ENCODE data around the gene UNC45B.
A peak's percentile ranks its signal among the peaks of the same experiment; 100 is the strongest.
"Not testable (repeated sequence)": the region's sequence is repeated elsewhere in the genome, so short reads cannot be mapped to it uniquely, and the experiment has no call there.

UNC45B gene

DNA sequence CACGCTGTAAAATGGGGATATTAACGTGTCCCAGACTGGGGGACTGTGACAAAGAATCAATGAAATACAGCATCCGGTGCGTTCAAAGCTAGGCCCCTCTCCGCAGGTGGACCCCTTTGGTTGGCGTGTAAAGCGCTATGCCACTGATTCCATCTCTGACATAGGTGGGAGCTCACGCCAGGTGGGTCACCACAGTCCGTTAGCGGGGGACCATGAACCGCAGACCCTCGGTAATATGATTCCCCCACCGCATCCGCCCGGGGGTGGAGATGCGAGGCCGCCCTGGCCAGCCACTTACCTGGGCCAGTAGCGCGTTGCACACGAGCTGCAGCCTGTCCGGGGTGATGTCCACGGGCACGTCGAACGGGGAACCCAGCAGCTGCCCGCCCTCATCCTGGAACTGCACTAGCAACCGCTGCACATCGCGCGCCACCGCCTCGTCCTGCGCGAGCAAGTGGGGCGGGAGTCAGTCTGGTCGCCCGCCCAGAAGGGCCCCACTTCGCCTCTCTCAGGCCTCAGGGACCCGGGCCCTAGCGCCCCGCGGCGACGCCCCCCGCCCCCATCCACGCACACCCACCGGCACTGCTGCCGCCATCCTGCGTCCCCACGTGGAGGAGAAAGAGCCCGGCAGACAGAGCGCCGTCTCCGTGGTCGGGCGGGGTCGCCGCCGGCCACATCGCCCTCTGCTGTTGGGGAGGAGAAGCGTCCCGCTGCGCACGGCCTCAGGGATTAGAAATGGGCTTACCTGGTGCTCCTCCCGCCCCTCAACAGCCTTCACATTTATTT lies 5.7 kb upstream of the UNC45B start, which contains the start of gene NLE1:
NLE1 (minus strand) TSS at position 623 of the 786 bp plus-strand sequence; CDS start at position 595, 28 bp downstream.
- DNase-seq (ENCODE audit: low read depth), result peak; percentile 20

DNA sequence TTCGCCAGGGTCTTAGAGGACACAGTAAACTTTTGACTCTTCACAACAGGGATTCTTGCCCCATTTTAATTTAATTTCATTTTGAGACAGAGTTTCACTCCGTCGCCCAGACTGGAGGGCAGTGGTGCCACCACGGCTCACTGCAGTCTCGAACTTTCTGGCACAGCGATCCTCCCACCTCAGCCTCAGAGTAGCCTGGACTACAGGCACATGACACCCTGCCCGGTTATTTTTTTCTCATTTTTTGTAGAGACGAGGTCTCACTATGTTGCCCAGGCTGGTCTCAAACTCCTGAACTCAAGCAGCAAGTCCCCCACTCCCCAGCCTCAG lies 5.2 kb upstream of the UNC45B start:
- no peak for DNase-seq (ENCODE audit: low read depth)

DNA sequence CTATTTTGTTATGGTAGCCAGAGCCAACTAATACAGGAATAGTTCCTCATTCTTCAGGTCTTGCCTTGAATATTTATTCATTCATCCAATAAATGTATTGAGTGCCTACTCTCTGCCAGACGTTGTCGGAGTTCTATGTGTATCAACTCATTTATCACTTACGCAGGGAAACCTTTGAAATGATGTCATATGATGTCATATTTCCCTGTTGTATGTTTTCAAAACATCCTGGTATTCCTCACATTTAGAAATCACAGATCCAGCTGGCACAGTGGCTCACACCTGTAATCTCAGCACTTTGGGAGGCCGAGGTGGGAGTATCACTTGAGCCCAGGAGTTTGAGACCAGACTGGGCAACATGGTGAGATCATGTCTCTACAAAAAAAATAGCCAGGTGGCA lies 2.8 kb upstream of the UNC45B start:
- DNase-seq (ENCODE audit: low read depth), result no peak

DNA sequence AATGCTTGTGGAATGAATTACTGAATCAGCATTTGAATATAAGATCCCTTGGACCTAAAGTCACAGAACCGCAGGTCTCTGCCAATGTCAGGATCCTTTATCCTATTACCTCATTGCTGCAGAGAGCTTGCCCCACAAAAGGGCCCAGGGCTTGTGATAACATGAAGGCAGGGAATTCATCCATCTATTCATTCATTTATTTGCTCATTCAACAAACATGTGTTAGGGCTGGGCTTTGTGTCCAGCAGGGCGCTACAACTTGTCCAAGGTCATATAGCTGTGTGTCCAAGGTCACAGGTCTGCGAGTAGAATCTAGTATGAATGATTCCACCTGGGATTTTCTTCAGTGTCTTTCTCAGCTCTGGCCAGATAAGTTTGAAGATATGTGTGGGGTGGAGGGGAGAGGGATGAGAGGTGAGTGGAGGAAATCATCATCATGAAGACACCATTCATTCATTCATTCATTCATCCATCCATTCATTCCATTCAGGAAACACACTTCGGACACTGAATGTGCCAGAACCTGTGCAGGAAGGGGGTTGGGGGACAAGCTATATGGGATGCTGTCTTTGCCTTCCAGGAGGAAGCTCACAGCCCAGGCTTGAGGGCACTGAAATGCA lies 1.3 kb upstream of the UNC45B start:
- DNase-seq (ENCODE audit: low read depth), result no peak

DNA sequence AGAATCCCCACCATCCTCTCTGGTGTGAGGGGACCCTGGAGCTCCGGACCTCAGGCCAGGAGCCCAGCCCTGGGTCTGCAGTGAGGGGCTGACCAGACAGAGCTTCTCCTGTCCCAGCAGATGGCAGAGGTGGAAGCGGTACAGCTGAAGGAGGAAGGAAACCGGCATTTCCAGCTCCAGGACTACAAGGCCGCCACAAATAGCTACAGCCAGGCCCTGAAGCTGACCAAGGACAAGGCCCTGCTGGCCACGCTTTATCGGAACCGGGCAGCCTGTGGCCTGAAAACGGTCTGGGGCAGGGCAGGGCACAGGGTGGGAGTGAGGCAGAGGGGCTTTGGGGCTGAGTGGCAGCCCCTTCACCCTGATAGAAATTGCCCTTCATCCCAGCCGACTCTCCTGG lies 527 bp downstream of the UNC45B start:
- DNase-seq (ENCODE audit: low read depth), result no peak

DNA sequence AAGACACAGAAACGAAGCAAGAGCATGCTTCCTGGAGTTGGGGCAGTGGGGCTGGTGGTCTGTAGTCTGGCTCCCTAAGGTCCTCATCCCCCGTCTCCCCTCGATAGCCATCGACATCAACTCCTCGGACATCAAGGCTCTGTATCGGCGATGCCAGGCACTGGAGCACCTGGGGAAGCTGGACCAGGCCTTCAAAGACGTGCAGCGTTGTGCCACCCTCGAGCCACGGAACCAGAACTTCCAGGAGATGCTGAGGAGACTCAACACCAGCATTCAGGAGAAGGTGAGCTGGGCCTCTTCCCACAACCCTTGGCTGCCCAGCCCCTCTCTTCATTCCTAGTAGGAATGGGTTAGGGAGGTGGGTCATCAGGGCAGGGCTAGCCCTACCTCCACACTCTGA lies 2.3 kb downstream of the UNC45B start:
- DNase-seq (ENCODE audit: low read depth), result no peak

DNA sequence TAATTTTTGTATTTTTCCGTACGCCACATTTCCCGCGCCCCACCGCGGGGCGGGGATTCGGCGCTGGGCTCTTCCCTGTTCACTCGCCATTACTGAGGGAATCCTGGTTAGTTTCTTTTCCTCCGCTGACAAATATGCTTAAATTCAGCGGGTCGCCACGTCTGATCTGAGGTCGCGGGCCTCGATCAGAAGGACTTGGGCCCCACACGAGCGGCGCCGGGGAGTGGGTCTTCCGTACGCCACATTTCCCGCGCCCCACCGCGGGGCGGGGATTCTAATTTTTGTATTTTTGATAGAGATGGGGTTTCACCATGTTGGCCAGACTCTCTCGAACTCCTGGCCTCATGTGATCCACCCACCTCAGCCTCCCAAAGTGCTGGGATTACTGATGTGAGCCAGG lies 3.5 kb downstream of the UNC45B start:
- DNase-seq (ENCODE audit: low read depth), result not testable (repeated sequence)

DNA sequence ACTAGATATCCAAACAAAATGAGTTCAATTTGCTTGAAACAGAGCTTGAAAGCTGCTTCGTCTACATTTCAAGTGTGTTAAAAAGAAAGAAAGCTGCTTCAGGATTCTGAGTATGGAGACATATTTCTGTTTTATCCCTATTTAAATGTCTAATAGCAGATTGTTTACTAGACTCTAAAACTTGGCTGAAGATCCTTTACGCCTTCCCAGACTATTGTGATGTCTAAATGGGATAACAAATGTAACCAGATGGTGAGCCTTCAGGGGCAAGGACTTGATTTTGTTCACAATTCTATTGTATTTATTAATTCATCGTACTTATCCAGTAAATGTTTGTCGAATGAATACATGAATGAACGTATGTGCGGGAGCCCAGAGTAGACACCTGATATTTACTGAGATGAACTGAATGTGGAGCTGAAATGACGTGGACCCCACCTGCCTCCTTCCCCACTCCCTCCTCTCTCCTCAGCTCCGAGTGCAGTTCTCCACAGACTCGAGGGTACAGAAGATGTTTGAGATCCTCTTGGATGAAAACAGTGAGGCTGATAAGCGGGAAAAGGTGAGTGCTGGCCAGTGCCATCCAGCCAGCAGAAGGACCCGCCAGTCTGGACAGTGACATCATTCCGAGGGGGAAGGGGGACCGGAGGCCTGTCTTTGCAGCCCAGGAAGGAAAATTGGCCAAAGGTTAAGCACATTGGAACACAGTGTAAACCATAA lies 5.0 kb downstream of the UNC45B start:
- DNase-seq (ENCODE audit: low read depth), result no peak

DNA sequence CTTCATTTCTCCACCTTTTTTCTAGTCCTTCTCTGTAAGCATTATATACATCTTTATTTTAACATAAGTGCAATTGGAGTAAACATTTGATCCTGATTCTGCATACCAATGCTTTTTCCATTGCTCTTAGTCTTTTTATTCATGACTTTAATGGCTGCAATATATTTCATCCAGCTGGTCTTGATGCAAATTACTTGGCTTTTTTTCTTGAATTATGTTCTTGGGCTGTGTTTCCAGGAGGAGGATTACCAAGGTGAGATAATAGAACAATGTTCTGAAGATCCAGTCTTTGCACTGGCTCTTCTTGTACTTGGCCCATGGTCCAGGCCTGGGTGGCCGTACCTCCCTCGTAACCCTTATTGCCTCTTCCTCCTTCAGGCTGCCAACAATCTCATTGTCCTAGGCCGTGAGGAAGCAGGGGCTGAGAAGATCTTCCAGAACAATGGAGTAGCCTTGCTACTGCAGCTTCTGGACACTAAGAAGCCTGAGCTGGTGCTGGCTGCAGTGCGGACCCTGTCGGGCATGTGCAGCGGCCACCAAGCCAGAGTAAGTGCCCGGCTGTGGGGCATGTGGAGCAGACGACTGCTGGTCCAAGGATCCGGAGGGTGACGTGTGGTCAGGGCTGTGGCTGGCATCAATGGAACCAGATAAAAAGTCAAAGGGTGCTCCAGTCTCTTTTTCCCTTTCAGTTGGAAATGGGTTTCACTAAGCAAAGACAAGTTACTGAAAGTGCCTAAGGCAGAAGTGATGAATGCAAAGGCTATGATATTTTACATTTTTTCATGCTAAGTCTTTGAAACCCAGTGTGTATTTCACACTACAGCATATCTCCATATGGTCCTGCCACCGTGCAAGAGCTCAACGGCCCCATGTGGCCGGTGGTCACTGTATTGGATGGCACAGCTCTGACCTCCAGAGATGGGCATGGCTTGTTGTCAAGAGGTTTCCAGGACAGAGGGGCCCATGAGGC lies 6.9 kb downstream of the UNC45B start:
- DNase-seq (ENCODE audit: low read depth), result no peak

DNA sequence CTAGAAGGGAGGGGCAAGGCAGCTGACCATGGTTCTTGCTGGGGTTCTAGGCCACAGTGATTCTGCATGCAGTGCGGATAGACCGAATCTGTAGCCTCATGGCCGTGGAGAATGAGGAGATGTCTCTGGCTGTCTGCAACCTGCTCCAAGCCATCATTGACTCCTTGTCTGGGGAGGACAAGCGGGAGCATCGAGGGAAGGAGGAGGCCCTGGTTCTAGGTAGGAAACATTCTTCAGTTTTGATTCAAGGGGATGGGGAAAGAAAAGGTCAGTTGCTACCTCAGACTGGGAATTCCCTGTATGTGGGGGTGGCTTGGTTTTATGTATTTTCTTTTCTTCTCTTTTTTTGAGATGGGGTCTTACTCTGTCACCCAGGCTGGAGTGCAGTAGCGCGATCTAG lies 7.6 kb downstream of the UNC45B start:
- no peak for DNase-seq (ENCODE audit: low read depth)

DNA sequence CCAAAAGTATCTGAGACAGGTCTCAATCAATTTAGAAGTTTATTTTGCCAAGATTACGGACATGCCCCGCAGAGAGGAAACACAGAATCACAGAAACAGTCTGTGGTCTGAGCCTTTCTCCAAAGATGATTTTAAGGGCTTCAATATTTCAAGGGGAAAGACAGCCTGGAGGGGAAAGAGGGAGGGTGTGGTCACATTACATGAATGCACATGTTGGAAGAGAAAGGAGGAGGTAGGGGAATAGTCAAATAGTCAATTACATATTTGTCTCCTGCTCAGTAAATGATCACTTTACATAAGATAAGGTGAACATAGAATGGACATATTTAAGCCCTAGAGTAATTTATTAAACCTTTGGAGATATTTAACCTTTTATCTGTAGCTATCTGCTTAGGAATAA lies 12.3 kb downstream of the UNC45B start:
- no peak for DNase-seq (ENCODE audit: low read depth)

DNA sequence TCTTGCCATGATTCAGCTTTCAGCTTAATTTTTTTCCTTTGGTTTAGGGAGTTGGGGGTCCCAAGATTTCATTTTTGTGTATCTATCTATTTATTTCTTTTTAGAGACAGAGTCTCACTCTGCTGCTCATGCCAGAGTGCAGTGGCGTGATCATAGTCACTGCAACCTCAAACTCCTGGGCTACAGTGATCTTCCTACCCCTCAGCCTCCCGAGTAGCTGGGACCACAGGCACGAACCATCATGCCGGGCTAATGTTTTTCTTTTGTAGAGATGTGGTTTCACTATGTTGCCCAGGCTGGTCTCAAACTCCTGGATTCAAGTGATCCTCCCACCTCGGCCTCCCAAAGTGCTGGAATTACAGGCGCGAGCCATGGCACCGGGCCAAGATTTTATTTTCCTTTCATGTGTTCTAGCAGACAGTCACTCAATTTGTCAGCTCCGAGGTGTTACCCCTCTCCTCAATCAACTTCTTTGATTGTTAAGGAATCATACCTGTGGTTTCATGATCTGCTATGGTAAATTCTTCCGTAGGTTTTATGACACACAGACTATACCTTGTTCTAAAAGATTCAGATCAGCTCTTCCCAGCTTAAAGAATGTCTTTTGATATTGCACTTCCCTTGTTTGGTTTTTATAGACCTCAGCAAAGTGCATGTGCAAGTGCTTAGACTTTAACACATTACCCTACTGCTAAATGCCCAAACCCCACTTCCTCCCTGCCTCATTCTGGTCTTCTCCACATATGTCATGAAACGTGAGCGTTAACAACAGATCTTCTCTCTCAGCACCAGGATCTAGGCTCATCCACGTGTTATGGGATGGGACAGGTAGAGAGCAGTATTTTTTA lies 13.0 kb downstream of the UNC45B start:
- DNase-seq (ENCODE audit: low read depth), result no peak

DNA sequence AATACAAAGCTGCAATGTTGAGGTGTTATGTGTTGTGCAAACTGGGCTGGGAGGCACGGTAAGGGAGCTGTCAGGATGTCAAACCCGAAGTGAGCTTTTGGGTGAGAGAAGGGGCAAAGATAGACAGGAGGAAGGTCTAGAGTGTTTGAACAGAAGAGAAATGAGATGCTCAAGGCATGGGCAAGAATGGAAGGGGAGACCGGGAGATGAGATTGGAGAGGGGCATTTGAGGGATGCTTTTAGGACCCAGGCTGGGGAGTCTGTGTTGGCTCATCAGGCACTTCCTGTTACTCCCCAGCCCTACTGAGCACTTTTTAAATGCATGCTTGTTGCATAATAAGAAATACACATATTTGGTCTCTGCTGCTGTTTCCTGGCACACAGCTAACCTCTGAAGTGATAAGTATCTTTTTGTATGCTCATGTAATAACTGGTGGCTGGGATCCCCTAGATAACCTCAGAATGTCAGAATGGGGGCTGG lies 13.7 kb downstream of the UNC45B start:
- no peak for DNase-seq (ENCODE audit: low read depth)

DNA sequence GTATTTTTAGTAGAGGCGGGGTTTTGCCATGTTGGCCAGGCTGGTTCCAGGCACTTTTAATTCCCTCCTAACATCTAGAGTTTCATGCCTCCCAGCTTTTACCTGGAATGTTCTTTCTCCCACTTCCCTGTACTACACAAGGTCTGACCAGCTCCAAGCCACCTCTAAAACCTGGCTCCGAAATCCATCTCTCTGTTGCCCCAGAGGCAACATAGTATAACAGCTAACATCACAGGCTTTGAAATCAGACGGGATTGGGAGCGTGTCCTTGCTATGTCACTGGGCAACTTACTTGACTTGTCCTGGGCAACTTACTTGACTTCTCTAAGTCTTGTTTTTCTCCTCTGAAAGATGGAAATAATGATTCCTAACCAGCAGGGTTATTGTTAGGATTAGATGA lies 15.1 kb downstream of the UNC45B start:
- no peak for DNase-seq (ENCODE audit: low read depth)

DNA sequence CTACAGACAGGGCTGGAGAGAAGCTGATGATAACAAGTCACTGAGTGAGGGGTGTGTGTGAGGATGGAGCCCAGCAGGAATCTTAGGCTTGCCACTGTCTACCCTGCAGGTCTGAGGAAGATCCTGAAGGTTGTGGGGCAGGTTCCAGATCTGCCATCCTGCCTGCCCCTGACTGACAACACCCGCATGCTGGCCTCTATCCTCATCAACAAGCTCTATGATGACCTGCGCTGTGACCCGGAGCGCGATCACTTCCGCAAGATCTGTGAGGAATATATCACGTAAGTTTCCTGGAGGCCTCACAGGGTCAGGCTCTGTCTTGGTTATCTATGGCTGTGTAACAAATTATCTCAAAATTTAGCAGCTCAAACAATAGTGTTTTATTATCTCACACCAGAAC lies 16.3 kb downstream of the UNC45B start:
- DNase-seq (ENCODE audit: low read depth), result no peak

DNA sequence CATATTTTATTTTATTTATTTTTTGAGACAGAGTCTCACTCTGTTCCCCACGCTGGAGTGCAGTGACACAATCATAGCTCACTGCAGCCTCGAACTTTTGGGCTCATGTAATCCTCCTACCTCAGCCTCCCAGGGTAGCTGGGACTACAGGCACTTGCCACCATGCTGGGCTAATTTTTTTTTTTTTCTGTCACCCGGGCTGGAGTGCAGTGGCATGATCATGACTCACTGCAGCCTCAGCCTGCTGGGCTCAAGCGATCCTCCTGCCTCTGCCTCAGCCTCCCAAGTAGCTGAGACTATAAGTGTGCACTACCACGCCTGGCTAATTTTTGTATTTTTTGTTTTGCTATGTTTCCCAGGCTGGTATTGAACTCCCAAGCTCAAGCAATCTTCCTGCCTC lies 17.1 kb downstream of the UNC45B start:
- DNase-seq (ENCODE audit: low read depth), result no peak

DNA sequence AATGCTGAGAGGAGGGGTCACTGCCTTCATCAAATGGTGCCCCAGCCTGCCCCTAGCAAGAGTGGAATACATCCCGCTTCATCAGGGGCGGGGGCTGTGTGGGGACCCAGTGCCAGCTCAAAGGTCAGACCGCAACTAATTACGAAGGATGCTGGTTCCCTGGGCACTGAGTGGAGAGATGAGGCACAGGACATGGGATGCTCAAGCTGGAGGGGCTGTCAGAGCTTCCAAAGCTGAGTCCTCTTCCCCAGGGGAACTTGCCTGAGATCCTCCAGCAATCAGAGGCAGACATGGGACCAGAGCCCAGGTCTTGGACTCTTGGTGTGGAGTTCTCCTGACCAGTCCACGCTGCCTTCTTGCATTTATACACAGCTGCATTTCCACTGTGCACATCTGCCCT lies 18.9 kb downstream of the UNC45B start:
- DNase-seq (ENCODE audit: low read depth), result no peak

DNA sequence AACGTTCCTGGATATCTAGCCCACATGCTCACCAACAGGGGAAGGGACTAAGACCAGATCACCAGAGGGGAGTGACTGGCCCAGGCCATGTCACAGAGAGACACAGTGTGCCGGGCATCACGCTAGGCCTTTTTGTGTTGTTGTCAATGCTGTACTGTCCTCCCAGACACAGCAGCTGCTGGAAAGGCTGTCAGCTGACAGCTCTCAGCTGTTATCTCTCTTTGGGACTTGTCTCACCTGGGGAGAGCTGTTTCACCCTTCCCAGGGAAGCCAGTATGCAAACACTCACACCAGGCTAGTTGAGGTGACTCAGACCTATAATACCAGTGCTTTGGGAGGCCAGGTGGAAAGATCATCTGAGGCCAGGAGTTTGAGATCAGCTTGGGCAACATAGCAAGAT lies 19.4 kb downstream of the UNC45B start:
- no peak for DNase-seq (ENCODE audit: low read depth)

DNA sequence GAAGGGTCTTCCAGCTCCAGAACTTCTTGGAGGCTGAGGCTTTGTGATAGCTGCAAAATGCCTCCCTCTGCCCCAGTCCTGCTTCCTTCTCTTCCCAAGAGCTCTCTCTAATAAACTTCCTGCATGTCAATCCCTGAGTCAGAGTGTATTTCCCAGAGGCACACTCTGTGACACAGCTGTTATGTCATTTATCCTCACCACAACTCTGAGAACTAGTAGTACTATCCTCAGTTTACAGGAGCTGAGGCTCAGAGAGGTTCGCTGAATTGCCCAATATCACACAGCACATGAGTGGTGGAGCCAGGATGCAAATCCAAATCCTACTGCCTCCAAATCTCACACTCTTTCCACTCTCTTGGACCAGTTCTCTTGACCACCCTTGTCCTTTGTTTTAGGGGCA lies 20.0 kb downstream of the UNC45B start:
- DNase-seq (ENCODE audit: low read depth), result no peak

DNA sequence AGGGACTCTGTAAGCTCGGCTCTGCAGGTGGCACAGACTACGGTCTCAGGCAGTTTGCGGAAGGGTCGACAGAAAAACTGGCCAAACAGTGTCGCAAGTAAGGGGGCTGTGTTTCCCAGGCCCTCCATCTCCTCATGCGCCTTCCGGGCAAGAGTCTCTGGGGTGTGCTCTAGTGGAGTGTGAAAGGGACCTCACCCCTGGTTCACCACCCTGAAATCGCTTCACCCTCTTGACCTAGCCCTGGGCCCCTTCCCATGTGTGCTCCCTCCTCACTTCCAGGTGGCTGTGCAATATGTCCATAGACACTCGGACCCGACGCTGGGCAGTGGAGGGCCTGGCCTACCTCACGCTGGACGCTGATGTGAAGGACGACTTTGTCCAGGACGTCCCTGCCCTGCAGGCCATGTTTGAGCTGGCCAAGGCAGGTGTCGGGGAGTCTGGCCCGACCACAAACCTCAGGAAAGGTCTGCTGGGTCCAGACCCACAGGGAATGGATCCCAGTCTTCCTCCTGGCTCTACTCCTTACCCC lies 22.3 kb downstream of the UNC45B start:
- DNase-seq (ENCODE audit: low read depth), result no peak

Measured in HS-27A (cell line).